Calu3 (cell line): ENCODE data around the gene DDX25. TPM values are rescaled to one million over a fixed set of nuclear protein-coding genes. Genes with fewer than 3 reads are reported as not detected.
A peak's percentile ranks its signal among the peaks of the same experiment; 100 is the strongest.
"Not testable (repeated sequence)": the region's sequence is repeated elsewhere in the genome, so short reads cannot be mapped to it uniquely, and the experiment has no call there.

Source experiments
- BruUV-seq: library from RNA; stranded (reverse); fragments of 400-500 nt; replicated peaks from 2 replicates; lab custom pipeline; 2021; lab: Mats Ljungman, UMichigan
- CTCF ChIA-PET: fragments of 300-600 bp; sonication (Branson Sonifier 250); formaldehyde crosslinking; loops from one replicate; lab custom pipeline; 2022; ENCODE audit warnings: antibody characterized with exemption; lab: Charles Lee
- DNase-seq: peaks from one replicate; pipeline ENCODE4 v3.0.0; 2022
- H3K27ac Mint-ChIP-seq: one replicate; pipeline ENCODE4 v1.8.0; 2022; ENCODE audit warnings: mixed read lengths; ENCODE audit not compliant: unreplicated experiment
- H3K27me3 Mint-ChIP-seq: one replicate; pipeline ENCODE4 v1.8.0; 2022; ENCODE audit warnings: mixed read lengths; ENCODE audit not compliant: unreplicated experiment
- H3K36me3 Mint-ChIP-seq: one replicate; pipeline ENCODE4 v1.8.0; 2022; ENCODE audit warnings: mild to moderate bottlenecking, moderate library complexity, mixed read lengths; ENCODE audit not compliant: insufficient read depth, unreplicated experiment
- H3K4me1 Mint-ChIP-seq: one replicate; pipeline ENCODE4 v1.8.0; 2022; ENCODE audit warnings: mild to moderate bottlenecking, low read depth, mixed read lengths; ENCODE audit not compliant: unreplicated experiment
- H3K4me3 Mint-ChIP-seq: one replicate; pipeline ENCODE4 v1.8.0; 2022; ENCODE audit warnings: mild to moderate bottlenecking, low read depth, moderate library complexity, mixed read lengths; ENCODE audit not compliant: unreplicated experiment
- H3K9me3 Mint-ChIP-seq: one replicate; pipeline ENCODE4 v1.8.0; 2022; ENCODE audit warnings: low read depth, mixed read lengths; ENCODE audit not compliant: unreplicated experiment
- CTCF ChIP-seq: fragments of 200-600 bp; IDR thresholded peaks from one replicate; pipeline ENCODE4 v1.8.0; 2022; ENCODE audit warnings: antibody characterized with exemption; ENCODE audit not compliant: unreplicated experiment
- intact Hi-C: fragments of 100-400 bp; cut with micrococcal nuclease; formaldehyde crosslinking; loops from one replicate; pipeline ENCODE4 v1.10.0; 2022; ENCODE audit not compliant: unreplicated experiment
- total RNA-seq: library from RNA; stranded (reverse); gene quantifications from 2 replicates; pipeline ENCODE4 v1.2.3, GENCODE V29; 2022

DDX25 gene
- total RNA-seq, 1 experiment from 2014 or later: not detected

DNA sequence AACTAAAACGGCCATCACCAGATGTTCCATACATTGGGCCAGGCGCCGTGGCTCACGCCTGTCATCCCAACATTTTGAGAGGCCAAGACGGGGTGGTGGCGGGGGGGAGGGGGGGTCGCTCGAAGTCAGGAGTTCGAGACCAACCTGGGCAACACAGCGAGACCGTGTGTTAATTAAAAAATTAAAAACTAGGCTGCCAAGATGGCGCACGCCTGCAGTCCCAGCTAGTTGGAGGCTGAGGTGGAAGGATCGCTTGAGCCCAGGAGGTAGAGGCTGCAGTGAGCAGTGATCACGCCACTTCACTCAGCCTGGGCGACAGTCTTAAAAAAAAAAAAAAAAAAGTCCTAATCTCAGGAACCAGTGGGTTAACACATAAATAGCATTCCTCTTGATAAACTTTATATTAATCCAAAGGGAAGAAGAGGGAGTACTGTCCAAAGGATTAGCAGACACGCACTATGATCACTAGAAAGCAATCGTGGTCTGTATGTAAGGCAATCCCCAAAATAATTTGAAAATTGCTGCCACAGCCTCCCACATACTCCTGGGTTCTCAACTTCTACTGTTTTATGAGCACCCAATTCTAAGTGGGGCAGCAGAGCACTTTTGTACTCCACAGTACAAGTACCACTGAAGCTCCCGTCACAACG, 1.9 kb upstream of the DDX25 start:
- Mint-ChIP-seq H3K4me1 (no peaks in the 10 kb centered on the region), H3K36me3 (peaks cover 8% of the 10 kb centered on the region), H3K4me3 (peak overlapping the region; percentile 86), H3K9me3 (no peaks in the 10 kb centered on the region), H3K27me3 (peaks cover 20% of the 10 kb centered on the region), H3K27ac (peak overlapping the region; percentile 60)
- intact Hi-C loops: no loop called here
- no peak for TF ChIP-seq CTCF
- CTCF ChIA-PET: interaction anchor here (0.6 to 1.1 kb wide), 4 partner anchors 10 to 381 kb away, joined by 3 to 5 read pairs (median 4); partner anchors contain the start of gene FAM118B
- BruUV-seq: TSS peak; percentile 72
- no peak for DNase-seq

GRCh38 chr11:125902927-125903710, 1.2 kb upstream of the DDX25 start, which contains the start of gene PUS3:
Gene PUS3 (minus strand): TSS chr11:125903206. CDS start chr11:125896284, 6,922 bp downstream.
- intact Hi-C loops: no loop called here
- H3K27me3 Mint-ChIP-seq: peaks cover 23% of the 10 kb centered on the region
- no peaks in the 10 kb centered on the region for H3K4me1 Mint-ChIP-seq
- H3K36me3 Mint-ChIP-seq: peaks cover 8% of the 10 kb centered on the region
- no peak for TF ChIP-seq CTCF
- H3K4me3 Mint-ChIP-seq: peak within 1 kb of the TSS; percentile 86
- CTCF ChIA-PET: interaction anchor here (0.6 to 1.1 kb wide), 6 partner anchors 10 to 456 kb away, joined by 3 to 5 read pairs (median 3); partner anchors contain the start of gene FAM118B
- no TSS peak for BruUV-seq
- no peaks in the 10 kb centered on the region for H3K9me3 Mint-ChIP-seq
- DNase-seq: peak; percentile 77
- H3K27ac Mint-ChIP-seq: peak within 1 kb of the TSS; percentile 60

- no peak overlapping the region for H3K27ac Mint-ChIP-seq
- peaks cover 8% of the 10 kb centered on the region for H3K36me3 Mint-ChIP-seq
- no peak overlapping the region for H3K4me3 Mint-ChIP-seq
- CTCF ChIA-PET: no interaction called here
- BruUV-seq: no TSS peak
- H3K27me3 Mint-ChIP-seq: peaks cover 36% of the 10 kb centered on the region
- no peak for DNase-seq
- no peaks in the 10 kb centered on the region for H3K4me1 Mint-ChIP-seq
- no peak for TF ChIP-seq CTCF
- intact Hi-C loops: no loop called here
- no peaks in the 10 kb centered on the region for H3K9me3 Mint-ChIP-seq
Observed at GRCh38 chr11:125904678-125905077, 370 bp downstream of the DDX25 start.

- Mint-ChIP-seq H3K4me1 (no peaks in the 10 kb centered on the region), H3K4me3 (no peak overlapping the region), H3K36me3 (no peaks in the 10 kb centered on the region), H3K27me3 (peaks cover 53% of the 10 kb centered on the region), H3K27ac (no peak overlapping the region), H3K9me3 (no peaks in the 10 kb centered on the region)
- DNase-seq: no peak
- CTCF ChIA-PET: no interaction called here
- TF ChIP-seq CTCF: no peak
- BruUV-seq: no TSS peak
- intact Hi-C loops: no loop called here
Observed at GRCh38 chr11:125910226-125910849, 6.0 kb downstream of the DDX25 start.

GRCh38 chr11:125914601-125915000, 10.3 kb downstream of the DDX25 start:
- DNase-seq, CTCF ChIA-PET, BruUV-seq, H3K4me1 Mint-ChIP-seq, H3K36me3 Mint-ChIP-seq, intact Hi-C loops, H3K27ac Mint-ChIP-seq, H3K9me3 Mint-ChIP-seq, H3K4me3 Mint-ChIP-seq: not testable (repeated sequence)
- H3K27me3 Mint-ChIP-seq: peaks cover 71% of the 10 kb centered on the region
